ENCODE results near the gene GRM8.
A peak's percentile ranks its signal among the peaks of the same experiment; 100 is the strongest.

GRM8 gene

GRCh38 chr7:127146746-127147536 is 105.8 kb downstream of the GRM8 start:
- DNase-seq: no peak

- no peak for DNase-seq
These were observed 115.6 kb downstream of the GRM8 start for GRCh38 chr7:127137146-127137545.

GRCh38 chr7:127135871-127136485 is 116.8 kb downstream of the GRM8 start:
- DNase-seq: no peak

- DNase-seq: no peak
These were observed 129.5 kb downstream of the GRM8 start for GRCh38 chr7:127123220-127123619.

- no peak for DNase-seq
These were observed 133.2 kb downstream of the GRM8 start for GRCh38 chr7:127119517-127119916.

GRCh38 chr7:127114742-127115265 is 137.9 kb downstream of the GRM8 start:
- no peak for DNase-seq

GRCh38 chr7:127107601-127108007 is 145.1 kb downstream of the GRM8 start:
- DNase-seq: peak; percentile 81

- DNase-seq: no peak
These were observed 159.4 kb downstream of the GRM8 start for GRCh38 chr7:127093340-127093739.

GRCh38 chr7:127091620-127092019 is 161.1 kb downstream of the GRM8 start:
- DNase-seq: no peak

GRCh38 chr7:127089146-127089545 is 163.6 kb downstream of the GRM8 start:
- no peak for DNase-seq

- no peak for DNase-seq
These were observed 171.2 kb downstream of the GRM8 start for GRCh38 chr7:127081539-127081938.

- no peak for DNase-seq
These were observed 172.2 kb downstream of the GRM8 start for GRCh38 chr7:127080576-127080975.

GRCh38 chr7:127066974-127067373 is 185.8 kb downstream of the GRM8 start:
- no peak for DNase-seq

GRCh38 chr7:127059475-127059874 is 193.3 kb downstream of the GRM8 start:
- DNase-seq: no peak

- no peak for DNase-seq
These were observed 194.8 kb downstream of the GRM8 start for GRCh38 chr7:127057918-127058317.

GRCh38 chr7:127056202-127056601 is 196.5 kb downstream of the GRM8 start:
- DNase-seq: no peak

GRCh38 chr7:127047521-127047920 is 205.2 kb downstream of the GRM8 start:
- no peak for DNase-seq

- no peak for DNase-seq
These were observed 210.9 kb downstream of the GRM8 start for GRCh38 chr7:127041689-127042452.

GRCh38 chr7:127040042-127040441 is 212.7 kb downstream of the GRM8 start:
- no peak for DNase-seq

GRCh38 chr7:127039541-127039940 is 213.2 kb downstream of the GRM8 start:
- no peak for DNase-seq

- DNase-seq: no peak
These were observed 217.4 kb downstream of the GRM8 start for GRCh38 chr7:127035203-127035849.

GRCh38 chr7:127034186-127034806 is 218.4 kb downstream of the GRM8 start:
- no peak for DNase-seq

- no peak for DNase-seq
These were observed 222.9 kb downstream of the GRM8 start for GRCh38 chr7:127029823-127030222.

Measured in islet precursor cell (in vitro differentiated cells).